GM12873 (cell line): ENCODE results near the gene HERC5.

Experiments
- TF ChIP-seq, protein P1 (sequence below): IDR thresholded peaks from 2 replicates; pipeline ENCODE4 v1.5.1; 2012; ENCODE audit warnings: low read depth, mild to moderate bottlenecking, moderate library complexity, low read length, control low read depth; ENCODE audit not compliant: insufficient read depth; ENCODE audit errors: missing control alignments

Gene HERC5

DNA sequence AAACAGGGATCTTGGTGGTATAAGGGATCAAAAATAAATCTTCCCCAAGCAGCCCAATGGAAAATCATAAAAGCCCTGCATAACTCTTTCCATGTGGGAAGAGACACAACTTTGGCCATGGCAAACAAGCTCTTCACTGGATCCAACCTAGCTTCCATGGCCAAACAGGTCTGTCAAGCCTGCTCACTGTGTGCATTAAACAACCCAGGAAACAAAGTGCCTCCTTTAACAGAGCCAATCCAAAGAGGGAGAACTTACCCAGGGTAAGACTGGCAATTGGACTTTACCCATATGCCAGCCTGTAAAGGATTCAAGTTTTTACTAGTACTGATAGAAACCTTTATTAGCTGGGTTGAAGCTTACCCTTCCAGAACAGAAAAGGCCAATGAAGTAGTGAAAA lies 7.6 kb upstream of the HERC5 start:
- TF ChIP-seq, protein P1, sequence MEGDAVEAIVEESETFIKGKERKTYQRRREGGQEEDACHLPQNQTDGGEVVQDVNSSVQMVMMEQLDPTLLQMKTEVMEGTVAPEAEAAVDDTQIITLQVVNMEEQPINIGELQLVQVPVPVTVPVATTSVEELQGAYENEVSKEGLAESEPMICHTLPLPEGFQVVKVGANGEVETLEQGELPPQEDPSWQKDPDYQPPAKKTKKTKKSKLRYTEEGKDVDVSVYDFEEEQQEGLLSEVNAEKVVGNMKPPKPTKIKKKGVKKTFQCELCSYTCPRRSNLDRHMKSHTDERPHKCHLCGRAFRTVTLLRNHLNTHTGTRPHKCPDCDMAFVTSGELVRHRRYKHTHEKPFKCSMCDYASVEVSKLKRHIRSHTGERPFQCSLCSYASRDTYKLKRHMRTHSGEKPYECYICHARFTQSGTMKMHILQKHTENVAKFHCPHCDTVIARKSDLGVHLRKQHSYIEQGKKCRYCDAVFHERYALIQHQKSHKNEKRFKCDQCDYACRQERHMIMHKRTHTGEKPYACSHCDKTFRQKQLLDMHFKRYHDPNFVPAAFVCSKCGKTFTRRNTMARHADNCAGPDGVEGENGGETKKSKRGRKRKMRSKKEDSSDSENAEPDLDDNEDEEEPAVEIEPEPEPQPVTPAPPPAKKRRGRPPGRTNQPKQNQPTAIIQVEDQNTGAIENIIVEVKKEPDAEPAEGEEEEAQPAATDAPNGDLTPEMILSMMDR, result no peak

DNA sequence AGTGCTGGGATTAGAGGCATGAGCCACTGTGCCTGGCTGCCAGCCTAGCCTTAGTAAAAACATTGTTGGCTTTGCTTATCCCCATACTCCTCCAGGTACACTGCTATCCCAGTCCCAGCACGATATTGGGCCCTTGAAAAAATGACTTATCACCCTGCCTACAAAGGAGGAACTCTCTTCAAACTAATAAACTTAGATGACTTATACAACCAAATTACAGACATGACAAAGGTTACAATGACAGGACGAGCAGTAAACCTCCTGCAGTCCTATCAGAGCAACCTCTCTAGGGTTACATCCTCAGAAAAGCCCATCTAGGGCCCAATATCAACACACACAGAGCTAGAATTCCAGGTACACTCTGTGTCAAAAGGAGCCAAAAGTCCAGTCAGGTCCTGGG lies 5.7 kb upstream of the HERC5 start:
- TF ChIP-seq, protein P1, result no peak

GRCh38 chr4:88452912-88453311 lies 4.0 kb upstream of the HERC5 start:
- TF ChIP-seq, protein P1, result no peak

DNA sequence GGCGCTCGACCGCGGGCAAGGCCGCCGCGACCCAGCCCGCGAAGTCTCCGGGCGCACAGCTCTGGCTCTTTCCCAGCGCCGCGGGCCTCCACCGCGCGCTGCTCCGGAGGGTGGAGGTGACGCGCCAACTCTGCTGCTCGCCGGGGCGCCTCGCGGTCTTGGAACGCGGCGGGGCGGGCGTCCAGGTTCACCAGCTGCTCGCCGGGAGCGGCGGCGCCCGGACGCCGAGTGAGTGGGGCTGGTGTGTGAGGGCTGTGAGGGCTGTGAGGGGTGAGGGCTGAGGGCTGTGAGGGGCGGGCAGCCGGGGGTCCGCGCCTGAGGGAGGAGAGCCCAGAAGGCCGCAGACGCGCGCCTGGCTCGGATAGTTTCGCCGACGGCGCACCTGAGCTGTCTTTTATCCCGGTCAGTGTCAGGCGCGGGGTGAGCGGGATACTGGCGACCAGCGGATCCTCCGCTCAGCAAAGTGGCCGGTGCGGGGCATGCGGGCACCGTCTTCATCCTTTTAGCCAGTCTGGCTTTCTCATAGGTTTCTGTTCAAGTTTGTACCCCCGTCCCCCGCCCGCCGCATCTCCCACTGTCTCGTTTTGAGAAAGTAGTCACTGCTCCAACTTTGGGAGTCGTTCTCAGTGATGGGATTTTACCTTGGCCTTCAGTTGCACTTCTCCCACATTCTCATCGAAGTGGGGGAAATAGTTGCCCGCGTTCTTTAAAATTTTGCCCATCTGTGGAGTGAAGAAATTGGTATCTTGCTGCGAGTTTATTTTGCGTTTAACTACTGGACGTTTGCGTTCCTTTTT lies 586 bp downstream of the HERC5 start:
- TF ChIP-seq, protein P1, result no peak

DNA sequence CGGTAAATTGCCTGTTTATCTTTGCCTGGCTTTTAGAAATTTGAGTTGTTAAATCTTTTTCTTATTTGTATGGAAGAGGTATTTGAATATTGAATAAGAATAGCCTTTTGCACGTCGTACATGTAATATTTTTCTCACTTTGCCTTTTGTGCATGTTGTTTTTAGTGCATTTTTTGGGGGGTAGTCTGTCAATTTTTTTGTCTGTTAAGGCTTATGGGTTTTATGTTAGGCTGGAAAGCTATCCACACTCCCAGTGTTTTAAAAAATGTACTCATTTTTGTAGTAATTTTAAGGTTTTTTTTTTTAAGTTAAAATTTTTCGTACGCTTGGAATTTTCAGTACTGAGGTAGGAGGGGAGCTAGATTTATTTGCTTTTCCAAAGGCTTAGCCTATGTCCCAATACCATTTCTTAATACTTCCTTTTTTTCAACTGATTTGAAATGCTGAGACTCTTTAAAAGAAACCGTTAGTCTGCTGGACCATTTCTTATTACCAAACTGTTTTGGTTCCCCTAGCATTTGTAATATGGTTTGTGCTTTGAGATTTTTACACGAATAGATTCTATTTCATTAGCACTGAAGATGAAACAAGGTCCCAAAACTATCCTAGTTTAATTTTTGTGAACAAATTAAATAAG lies 1.3 kb downstream of the HERC5 start:
- TF ChIP-seq, protein P1, result no peak

GRCh38 chr4:88465653-88466192 lies 8.8 kb downstream of the HERC5 start:
- TF ChIP-seq, protein P1, result no peak

DNA sequence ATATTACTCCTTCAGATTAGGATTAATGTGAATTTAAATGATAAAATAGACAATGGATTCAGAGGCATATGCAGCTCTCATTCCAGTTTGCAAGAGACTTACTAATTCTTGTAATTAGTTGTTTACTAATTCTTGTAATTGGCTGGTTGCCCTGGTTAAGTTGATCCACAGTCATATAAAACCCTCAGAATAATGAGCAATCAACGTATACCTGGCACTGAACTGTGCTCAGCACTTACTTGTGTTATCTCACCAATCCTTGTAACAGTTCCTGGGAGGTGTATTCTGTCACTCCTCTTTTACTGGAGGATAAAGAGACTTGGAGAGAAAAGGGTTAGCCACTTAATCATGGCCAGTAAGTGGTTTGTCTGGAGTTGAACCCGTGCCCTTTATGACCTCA lies 10.5 kb downstream of the HERC5 start:
- TF ChIP-seq, protein P1, result no peak
